ENCODE measurements around the gene WRAP73. TPM values are rescaled to one million over a fixed set of nuclear protein-coding genes. Genes with fewer than 3 reads are reported as not detected.

WRAP73 gene
- total and polyA plus RNA-seq, 2 experiments from 2014 or later: 22.6 to 43.3 TPM

- H3K4me3 ChIP-seq: peak overlapping the region; percentile 20; the same call in 1 of the 2 replicates
- TF ChIP-seq POLR2AphosphoS5 (IDR thresholded peaks at IDR 0.05; ENCODE audit: low read depth): 0 out of 2 replicates have a peak, but pooled peaks have one; percentile 13
- TF ChIP-seq, protein P1, sequence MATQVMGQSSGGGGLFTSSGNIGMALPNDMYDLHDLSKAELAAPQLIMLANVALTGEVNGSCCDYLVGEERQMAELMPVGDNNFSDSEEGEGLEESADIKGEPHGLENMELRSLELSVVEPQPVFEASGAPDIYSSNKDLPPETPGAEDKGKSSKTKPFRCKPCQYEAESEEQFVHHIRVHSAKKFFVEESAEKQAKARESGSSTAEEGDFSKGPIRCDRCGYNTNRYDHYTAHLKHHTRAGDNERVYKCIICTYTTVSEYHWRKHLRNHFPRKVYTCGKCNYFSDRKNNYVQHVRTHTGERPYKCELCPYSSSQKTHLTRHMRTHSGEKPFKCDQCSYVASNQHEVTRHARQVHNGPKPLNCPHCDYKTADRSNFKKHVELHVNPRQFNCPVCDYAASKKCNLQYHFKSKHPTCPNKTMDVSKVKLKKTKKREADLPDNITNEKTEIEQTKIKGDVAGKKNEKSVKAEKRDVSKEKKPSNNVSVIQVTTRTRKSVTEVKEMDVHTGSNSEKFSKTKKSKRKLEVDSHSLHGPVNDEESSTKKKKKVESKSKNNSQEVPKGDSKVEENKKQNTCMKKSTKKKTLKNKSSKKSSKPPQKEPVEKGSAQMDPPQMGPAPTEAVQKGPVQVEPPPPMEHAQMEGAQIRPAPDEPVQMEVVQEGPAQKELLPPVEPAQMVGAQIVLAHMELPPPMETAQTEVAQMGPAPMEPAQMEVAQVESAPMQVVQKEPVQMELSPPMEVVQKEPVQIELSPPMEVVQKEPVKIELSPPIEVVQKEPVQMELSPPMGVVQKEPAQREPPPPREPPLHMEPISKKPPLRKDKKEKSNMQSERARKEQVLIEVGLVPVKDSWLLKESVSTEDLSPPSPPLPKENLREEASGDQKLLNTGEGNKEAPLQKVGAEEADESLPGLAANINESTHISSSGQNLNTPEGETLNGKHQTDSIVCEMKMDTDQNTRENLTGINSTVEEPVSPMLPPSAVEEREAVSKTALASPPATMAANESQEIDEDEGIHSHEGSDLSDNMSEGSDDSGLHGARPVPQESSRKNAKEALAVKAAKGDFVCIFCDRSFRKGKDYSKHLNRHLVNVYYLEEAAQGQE (IDR thresholded peaks at IDR 0.05; ENCODE audit: unreplicated experiment): no peak
- H4K20me1 ChIP-seq (replicated peaks; ENCODE audit: insufficient read depth): no peaks in the 10 kb centered on the region
- no peaks in the 10 kb centered on the region for H3F3A ChIP-seq (replicated peaks; ENCODE audit: low read depth)
- peak overlapping the region; percentile 65; the same call in 1 of the 2 replicates for H3K4me2 ChIP-seq
- ATAC-seq (peak; percentile 57), DNase-seq (ENCODE audit: low spot score) (peak; percentile 69)
- no peak overlapping the region for H3K27ac Mint-ChIP-seq
- no peak overlapping the region for H3K4me3 Mint-ChIP-seq
- H3K36me3 Mint-ChIP-seq (ENCODE audit: low read depth): no peaks in the 10 kb centered on the region; the same call in 2 of the 3 replicates
- H3K27me3 ChIP-seq (ENCODE audit: insufficient read depth): no peaks in the 10 kb centered on the region
- H3K27me3 Mint-ChIP-seq (ENCODE audit: insufficient read depth, low read depth, poor library complexity): peaks cover 24% of the 10 kb centered on the region
- H3K36me3 ChIP-seq (ENCODE audit: insufficient read depth): no peaks in the 10 kb centered on the region
- H3K9me2 ChIP-seq (ENCODE audit: insufficient read depth): no peaks in the 10 kb centered on the region
- no peaks in the 10 kb centered on the region for H3K79me2 ChIP-seq (replicated peaks; ENCODE audit: insufficient read depth)
- H3K4me1 ChIP-seq (ENCODE audit: insufficient read depth): peaks cover 11% of the 10 kb centered on the region
- no peak overlapping the region for H3K27ac ChIP-seq (ENCODE audit: low read depth)
- H3K9me3 Mint-ChIP-seq: no peaks in the 10 kb centered on the region; the same call in 2 of the 3 replicates
- peak overlapping the region; percentile 72; the same call in 1 of the 2 replicates for H2AFZ ChIP-seq
- peaks cover 28% of the 10 kb centered on the region for H3K4me1 Mint-ChIP-seq
Observed at GRCh38 chr1:3674100-3675094, 24.5 kb upstream of the WRAP73 start.

GRCh38 chr1:3673381-3674099 lies 23.6 kb upstream of the WRAP73 start:
- no peaks in the 10 kb centered on the region for H3F3A ChIP-seq (replicated peaks; ENCODE audit: low read depth)
- DNase-seq (ENCODE audit: low spot score) (no peak), ATAC-seq (no peak)
- Mint-ChIP-seq H3K4me1 (peaks cover 27% of the 10 kb centered on the region), H3K4me3 (peak overlapping the region; percentile 1; the same call in 1 of the 3 replicates), H3K27me3 (ENCODE audit: insufficient read depth, low read depth, poor library complexity) (peaks cover 20% of the 10 kb centered on the region), H3K27ac (no peak overlapping the region), H3K9me3 (no peaks in the 10 kb centered on the region), H3K36me3 (ENCODE audit: low read depth) (no peaks in the 10 kb centered on the region; the same call in 2 of the 3 replicates)
- no peak overlapping the region for H3K4me2 ChIP-seq
- no peaks in the 10 kb centered on the region for H3K9me2 ChIP-seq (ENCODE audit: insufficient read depth)
- H3K27ac ChIP-seq (ENCODE audit: low read depth): no peak overlapping the region
- H3K4me1 ChIP-seq (ENCODE audit: insufficient read depth): peaks cover 10% of the 10 kb centered on the region
- H4K20me1 ChIP-seq (replicated peaks; ENCODE audit: insufficient read depth): no peaks in the 10 kb centered on the region
- no peaks in the 10 kb centered on the region for H3K27me3 ChIP-seq (ENCODE audit: insufficient read depth)
- no peak overlapping the region for H2AFZ ChIP-seq
- no peaks in the 10 kb centered on the region for H3K36me3 ChIP-seq (ENCODE audit: insufficient read depth)
- H3K79me2 ChIP-seq (replicated peaks; ENCODE audit: insufficient read depth): no peaks in the 10 kb centered on the region
- H3K4me3 ChIP-seq: no peak overlapping the region
- TF ChIP-seq, protein P2, sequence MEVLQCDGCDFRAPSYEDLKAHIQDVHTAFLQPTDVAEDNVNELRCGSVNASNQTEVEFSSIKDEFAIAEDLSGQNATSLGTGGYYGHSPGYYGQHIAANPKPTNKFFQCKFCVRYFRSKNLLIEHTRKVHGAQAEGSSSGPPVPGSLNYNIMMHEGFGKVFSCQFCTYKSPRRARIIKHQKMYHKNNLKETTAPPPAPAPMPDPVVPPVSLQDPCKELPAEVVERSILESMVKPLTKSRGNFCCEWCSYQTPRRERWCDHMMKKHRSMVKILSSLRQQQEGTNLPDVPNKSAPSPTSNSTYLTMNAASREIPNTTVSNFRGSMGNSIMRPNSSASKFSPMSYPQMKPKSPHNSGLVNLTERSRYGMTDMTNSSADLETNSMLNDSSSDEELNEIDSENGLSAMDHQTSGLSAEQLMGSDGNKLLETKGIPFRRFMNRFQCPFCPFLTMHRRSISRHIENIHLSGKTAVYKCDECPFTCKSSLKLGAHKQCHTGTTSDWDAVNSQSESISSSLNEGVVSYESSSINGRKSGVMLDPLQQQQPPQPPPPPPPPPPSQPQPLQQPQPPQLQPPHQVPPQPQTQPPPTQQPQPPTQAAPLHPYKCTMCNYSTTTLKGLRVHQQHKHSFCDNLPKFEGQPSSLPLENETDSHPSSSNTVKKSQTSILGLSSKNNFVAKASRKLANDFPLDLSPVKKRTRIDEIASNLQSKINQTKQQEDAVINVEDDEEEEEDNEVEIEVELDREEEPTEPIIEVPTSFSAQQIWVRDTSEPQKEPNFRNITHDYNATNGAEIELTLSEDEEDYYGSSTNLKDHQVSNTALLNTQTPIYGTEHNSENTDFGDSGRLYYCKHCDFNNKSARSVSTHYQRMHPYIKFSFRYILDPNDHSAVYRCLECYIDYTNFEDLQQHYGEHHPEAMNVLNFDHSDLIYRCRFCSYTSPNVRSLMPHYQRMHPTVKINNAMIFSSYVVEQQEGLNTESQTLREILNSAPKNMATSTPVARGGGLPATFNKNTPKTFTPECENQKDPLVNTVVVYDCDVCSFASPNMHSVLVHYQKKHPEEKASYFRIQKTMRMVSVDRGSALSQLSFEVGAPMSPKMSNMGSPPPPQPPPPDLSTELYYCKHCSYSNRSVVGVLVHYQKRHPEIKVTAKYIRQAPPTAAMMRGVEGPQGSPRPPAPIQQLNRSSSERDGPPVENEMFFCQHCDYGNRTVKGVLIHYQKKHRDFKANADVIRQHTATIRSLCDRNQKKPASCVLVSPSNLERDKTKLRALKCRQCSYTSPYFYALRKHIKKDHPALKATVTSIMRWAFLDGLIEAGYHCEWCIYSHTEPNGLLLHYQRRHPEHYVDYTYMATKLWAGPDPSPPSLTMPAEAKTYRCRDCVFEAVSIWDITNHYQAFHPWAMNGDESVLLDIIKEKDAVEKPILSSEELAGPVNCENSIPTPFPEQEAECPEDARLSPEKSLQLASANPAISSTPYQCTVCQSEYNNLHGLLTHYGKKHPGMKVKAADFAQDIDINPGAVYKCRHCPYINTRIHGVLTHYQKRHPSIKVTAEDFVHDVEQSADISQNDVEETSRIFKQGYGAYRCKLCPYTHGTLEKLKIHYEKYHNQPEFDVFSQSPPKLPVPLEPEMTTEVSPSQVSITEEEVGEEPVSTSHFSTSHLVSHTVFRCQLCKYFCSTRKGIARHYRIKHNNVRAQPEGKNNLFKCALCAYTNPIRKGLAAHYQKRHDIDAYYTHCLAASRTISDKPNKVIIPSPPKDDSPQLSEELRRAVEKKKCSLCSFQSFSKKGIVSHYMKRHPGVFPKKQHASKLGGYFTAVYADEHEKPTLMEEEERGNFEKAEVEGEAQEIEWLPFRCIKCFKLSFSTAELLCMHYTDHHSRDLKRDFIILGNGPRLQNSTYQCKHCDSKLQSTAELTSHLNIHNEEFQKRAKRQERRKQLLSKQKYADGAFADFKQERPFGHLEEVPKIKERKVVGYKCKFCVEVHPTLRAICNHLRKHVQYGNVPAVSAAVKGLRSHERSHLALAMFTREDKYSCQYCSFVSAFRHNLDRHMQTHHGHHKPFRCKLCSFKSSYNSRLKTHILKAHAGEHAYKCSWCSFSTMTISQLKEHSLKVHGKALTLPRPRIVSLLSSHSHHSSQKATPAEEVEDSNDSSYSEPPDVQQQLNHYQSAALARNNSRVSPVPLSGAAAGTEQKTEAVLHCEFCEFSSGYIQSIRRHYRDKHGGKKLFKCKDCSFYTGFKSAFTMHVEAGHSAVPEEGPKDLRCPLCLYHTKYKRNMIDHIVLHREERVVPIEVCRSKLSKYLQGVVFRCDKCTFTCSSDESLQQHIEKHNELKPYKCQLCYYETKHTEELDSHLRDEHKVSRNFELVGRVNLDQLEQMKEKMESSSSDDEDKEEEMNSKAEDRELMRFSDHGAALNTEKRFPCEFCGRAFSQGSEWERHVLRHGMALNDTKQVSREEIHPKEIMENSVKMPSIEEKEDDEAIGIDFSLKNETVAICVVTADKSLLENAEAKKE (CRISPR knock-in tag; IDR thresholded peaks at IDR 0.05): no peak
- no peak for TF ChIP-seq EZH2phosphoT487 (IDR thresholded peaks at IDR 0.05; ENCODE audit: unreplicated experiment)

Data from GM23338 (cell line).